ENCODE measurements around the gene NDUFB6. TPM values are rescaled to one million over a fixed set of nuclear protein-coding genes. Genes with fewer than 3 reads are reported as not detected.

Gene NDUFB6
- total RNA-seq, result 73.7 and 90.5 TPM in 2 replicates
- 114 and 122 TPM in 2 replicates for polyA plus RNA-seq

- Histone ChIP-seq H3K36me3 (replicated peaks; ENCODE audit: insufficient read depth, low read depth) (no peaks in the 10 kb centered on the region), H3K9me3 (ENCODE audit: low read depth) (no peaks in the 10 kb centered on the region), H3K27me3 (no peaks in the 10 kb centered on the region), H3K4me3 (peak within 1 kb of the TSS; percentile 74), H4K20me1 (ENCODE audit: insufficient read depth, poor library complexity, severe bottlenecking) (peaks cover 5% of the 10 kb centered on the region), H3K4me1 (ENCODE audit: insufficient read depth) (peaks cover 18% of the 10 kb centered on the region), H3K27ac (peak within 1 kb of the TSS; percentile 95), H3K4me2 (peak within 1 kb of the TSS; percentile 86), H2AFZ (peak within 1 kb of the TSS; percentile 97), H3K9me2 (replicated peaks; ENCODE audit: insufficient read depth) (no peaks in the 10 kb centered on the region), H3K79me2 (peaks cover 35% of the 10 kb centered on the region)
- 1% methylated on average over 36 of the region's 36 CpGs for WGBS (ENCODE audit: low lambda C conversion rate, missing lambda C conversion rate)
- TF ChIP-seq EZH2 (IDR thresholded peaks at IDR 0.05; ENCODE audit: borderline replicate concordance) (no peak), EZH2phosphoT487 (IDR thresholded peaks at IDR 0.05; ENCODE audit: low read depth, severe bottlenecking, unreplicated experiment) (no peak), CTCF (IDR thresholded peaks at IDR 0.05; ENCODE audit: poor library complexity) (no peak)
- peak; percentile 96 for DNase-seq (ENCODE audit: low spot score)
Observed at GRCh38 chr9:32572900-32573523, at the start of gene NDUFB6. NDUFB6 (minus strand) TSS chr9:32573159; CDS start chr9:32573060, 99 bp downstream.

GRCh38 chr9:32618261-32618660 is 45.3 kb upstream of the NDUFB6 start:
- no peak for DNase-seq (ENCODE audit: low spot score)
- Histone ChIP-seq H2AFZ (no peak overlapping the region), H3K27me3 (no peaks in the 10 kb centered on the region), H3K4me2 (no peak overlapping the region), H3K4me3 (no peak overlapping the region), H3K9me3 (ENCODE audit: low read depth) (no peaks in the 10 kb centered on the region), H4K20me1 (ENCODE audit: insufficient read depth, poor library complexity, severe bottlenecking) (no peaks in the 10 kb centered on the region), H3K79me2 (no peaks in the 10 kb centered on the region), H3K9me2 (replicated peaks; ENCODE audit: insufficient read depth) (no peaks in the 10 kb centered on the region), H3K36me3 (replicated peaks; ENCODE audit: insufficient read depth, low read depth) (no peaks in the 10 kb centered on the region), H3K4me1 (ENCODE audit: insufficient read depth) (no peaks in the 10 kb centered on the region), H3K27ac (no peak overlapping the region)
- TF ChIP-seq EZH2 (IDR thresholded peaks at IDR 0.05; ENCODE audit: borderline replicate concordance), result no peak
- TF ChIP-seq EZH2phosphoT487 (IDR thresholded peaks at IDR 0.05; ENCODE audit: low read depth, severe bottlenecking, unreplicated experiment), result no peak
- TF ChIP-seq CTCF (IDR thresholded peaks at IDR 0.05; ENCODE audit: poor library complexity), result no peak
- WGBS (ENCODE audit: low lambda C conversion rate, missing lambda C conversion rate), result 73% methylated on average over 5 of the region's 5 CpGs

GRCh38 chr9:32606811-32607210 is 33.9 kb upstream of the NDUFB6 start:
- H3K4me3 ChIP-seq, result no peak overlapping the region
- TF ChIP-seq CTCF (IDR thresholded peaks at IDR 0.05; ENCODE audit: poor library complexity), result no peak
- no peak for TF ChIP-seq EZH2 (IDR thresholded peaks at IDR 0.05; ENCODE audit: borderline replicate concordance)
- no peak for TF ChIP-seq EZH2phosphoT487 (IDR thresholded peaks at IDR 0.05; ENCODE audit: low read depth, severe bottlenecking, unreplicated experiment)
- no peak for DNase-seq (ENCODE audit: low spot score)
- no peaks in the 10 kb centered on the region for H3K9me3 ChIP-seq (ENCODE audit: low read depth)
- whole genome bisulfite sequencing (ENCODE audit: low lambda C conversion rate, missing lambda C conversion rate), result 76% methylated on average over 2 of the region's 2 CpGs
- H3K4me1 ChIP-seq (ENCODE audit: insufficient read depth), result no peaks in the 10 kb centered on the region
- H3K79me2 ChIP-seq, result no peaks in the 10 kb centered on the region
- H3K36me3 ChIP-seq (replicated peaks; ENCODE audit: insufficient read depth, low read depth), result no peaks in the 10 kb centered on the region
- H3K27me3 ChIP-seq, result no peaks in the 10 kb centered on the region
- no peak overlapping the region for H3K27ac ChIP-seq
- H2AFZ ChIP-seq, result no peak overlapping the region
- H4K20me1 ChIP-seq (ENCODE audit: insufficient read depth, poor library complexity, severe bottlenecking), result no peaks in the 10 kb centered on the region
- no peaks in the 10 kb centered on the region for H3K9me2 ChIP-seq (replicated peaks; ENCODE audit: insufficient read depth)
- no peak overlapping the region for H3K4me2 ChIP-seq

Measured in hepatocyte (in vitro differentiated cells).